IPS DF 6.9 (cell line): ENCODE data around the gene GPC5.
"Not testable (repeated sequence)": the region's sequence is repeated elsewhere in the genome, so short reads cannot be mapped to it uniquely, and the experiment has no call there.

Experiments
- DNase-seq: peaks from one replicate; pipeline ENCODE4 v3.0.0-alpha.2; 2013; ENCODE audit warnings: low read depth, low spot score
- H3K27ac ChIP-seq: one replicate; pipeline ENCODE4 v1.5.1; 2013; ENCODE audit warnings: low read length, control low read depth
- H3K27me3 ChIP-seq: 2 replicates; pipeline ENCODE4 v1.6.1; 2013; ENCODE audit warnings: mild to moderate bottlenecking, low read length; ENCODE audit not compliant: control insufficient read depth, insufficient read depth
- H3K36me3 ChIP-seq: 2 replicates; pipeline ENCODE4 v1.6.1; 2013; ENCODE audit warnings: low read length; ENCODE audit not compliant: control insufficient read depth, insufficient read depth
- H3K4me1 ChIP-seq: 2 replicates; pipeline ENCODE4 v1.6.1; 2013; ENCODE audit warnings: low read length; ENCODE audit not compliant: control insufficient read depth, insufficient read depth
- H3K4me3 ChIP-seq: 2 replicates; pipeline ENCODE4 v1.5.1; 2013; ENCODE audit warnings: mild to moderate bottlenecking, low read length
- H3K9me3 ChIP-seq: 2 replicates; pipeline ENCODE4 v1.6.1; 2013; ENCODE audit warnings: low read length, inconsistent platforms; ENCODE audit not compliant: control insufficient read depth, insufficient read depth
- WGBS: extraction: QIAGEN DNeasy Blood & Tissue Kit; methylation state at CpG from one replicate; pipeline ENCODE4 v1.1.7; 2013; ENCODE audit warnings: mixed read lengths, missing lambda C conversion rate; ENCODE audit not compliant: insufficient read length, insufficient coverage; 5-methylcytosine and 5-hydroxymethylcytosine counted together

The GPC5 gene

GRCh38 chr13:92530364-92530763 is 1131.9 kb downstream of the GPC5 start:
- Histone ChIP-seq H3K27me3 (no peaks in the 10 kb centered on the region), H3K36me3 (no peaks in the 10 kb centered on the region), H3K4me3 (no peak overlapping the region), H3K9me3 (no peaks in the 10 kb centered on the region), H3K4me1 (no peaks in the 10 kb centered on the region), H3K27ac (no peak overlapping the region)
- DNase-seq = no peak
- no CpG with 5 or more reads among the region's 3 CpGs for WGBS

- WGBS = no CpG with 5 or more reads among the region's 6 CpGs
Observed at GRCh38 chr13:92535222-92536006, 1137.0 kb downstream of the GPC5 start.

GRCh38 chr13:92537471-92537870 is 1139.0 kb downstream of the GPC5 start:
- no peak for DNase-seq
- no peak overlapping the region for H3K4me3 ChIP-seq
- H3K4me1 ChIP-seq = no peaks in the 10 kb centered on the region
- H3K36me3 ChIP-seq = no peaks in the 10 kb centered on the region
- no CpG with 5 or more reads among the region's 2 CpGs for WGBS
- H3K9me3 ChIP-seq = no peaks in the 10 kb centered on the region
- no peak overlapping the region for H3K27ac ChIP-seq
- H3K27me3 ChIP-seq = no peaks in the 10 kb centered on the region

More at GRCh38 chr13:92535222-92536006, 1137.0 kb downstream of the GPC5 start:
- Histone ChIP-seq H3K27me3 (no peaks in the 10 kb centered on the region), H3K9me3 (no peaks in the 10 kb centered on the region), H3K4me1 (no peaks in the 10 kb centered on the region), H3K36me3 (no peaks in the 10 kb centered on the region), H3K4me3 (no peak overlapping the region), H3K27ac (no peak overlapping the region)
- no peak for DNase-seq

- Histone ChIP-seq H3K4me3 (no peak overlapping the region), H3K36me3 (no peaks in the 10 kb centered on the region), H3K27me3 (no peaks in the 10 kb centered on the region), H3K27ac (no peak overlapping the region), H3K4me1 (no peaks in the 10 kb centered on the region), H3K9me3 (no peaks in the 10 kb centered on the region)
- no peak for DNase-seq
- no CpG with 5 or more reads among the region's 3 CpGs for WGBS
Observed at GRCh38 chr13:92538164-92538563, 1139.7 kb downstream of the GPC5 start.

- not testable (repeated sequence) for H3K36me3 ChIP-seq, H3K27ac ChIP-seq, H3K4me1 ChIP-seq, H3K9me3 ChIP-seq, H3K4me3 ChIP-seq, DNase-seq, H3K27me3 ChIP-seq
- no CpG with 5 or more reads among the region's 4 CpGs for WGBS
Observed at GRCh38 chr13:92539148-92539547, 1140.7 kb downstream of the GPC5 start.

- WGBS = no CpG with 5 or more reads among the region's 3 CpGs
- Histone ChIP-seq H3K9me3 (no peaks in the 10 kb centered on the region), H3K36me3 (no peaks in the 10 kb centered on the region), H3K27ac (no peak overlapping the region), H3K4me3 (no peak overlapping the region), H3K27me3 (no peaks in the 10 kb centered on the region), H3K4me1 (no peaks in the 10 kb centered on the region)
- DNase-seq = no peak
Observed at GRCh38 chr13:92547266-92547665, 1148.8 kb downstream of the GPC5 start.

- no CpG with 5 or more reads among the region's 1 CpG for WGBS
- no peak overlapping the region for H3K27ac ChIP-seq
- no peaks in the 10 kb centered on the region for H3K4me1 ChIP-seq
- no peaks in the 10 kb centered on the region for H3K27me3 ChIP-seq
- H3K4me3 ChIP-seq = no peak overlapping the region
- no peaks in the 10 kb centered on the region for H3K9me3 ChIP-seq
- no peaks in the 10 kb centered on the region for H3K36me3 ChIP-seq
- no peak for DNase-seq
Observed at GRCh38 chr13:92549276-92549675, 1150.9 kb downstream of the GPC5 start.

- Histone ChIP-seq H3K4me3 (no peak overlapping the region), H3K36me3 (no peaks in the 10 kb centered on the region), H3K9me3 (no peaks in the 10 kb centered on the region), H3K4me1 (no peaks in the 10 kb centered on the region), H3K27ac (no peak overlapping the region), H3K27me3 (no peaks in the 10 kb centered on the region)
- WGBS = no CpG with 5 or more reads among the region's 3 CpGs
- no peak for DNase-seq
Observed at GRCh38 chr13:92553470-92554114, 1155.2 kb downstream of the GPC5 start.

- H3K9me3 ChIP-seq = no peaks in the 10 kb centered on the region
- H3K27ac ChIP-seq = no peak overlapping the region
- no peak for DNase-seq
- H3K36me3 ChIP-seq = no peaks in the 10 kb centered on the region
- WGBS = no CpG with 5 or more reads among the region's 5 CpGs
- no peaks in the 10 kb centered on the region for H3K27me3 ChIP-seq
- H3K4me1 ChIP-seq = 0 out of 2 replicates have a peak, but pooled peaks cover 2% of the 10 kb centered on the region
- H3K4me3 ChIP-seq = no peak overlapping the region
Observed at GRCh38 chr13:92560883-92561282, 1162.5 kb downstream of the GPC5 start.

- H3K27ac ChIP-seq = no peak overlapping the region
- DNase-seq = no peak
- H3K36me3 ChIP-seq = no peaks in the 10 kb centered on the region
- H3K4me1 ChIP-seq = no peaks in the 10 kb centered on the region
- WGBS = no CpG with 5 or more reads among the region's 2 CpGs
- H3K27me3 ChIP-seq = no peaks in the 10 kb centered on the region
- no peaks in the 10 kb centered on the region for H3K9me3 ChIP-seq
- no peak overlapping the region for H3K4me3 ChIP-seq
Observed at GRCh38 chr13:92564942-92565341, 1166.5 kb downstream of the GPC5 start.

GRCh38 chr13:92566767-92567166 is 1168.3 kb downstream of the GPC5 start:
- H3K9me3 ChIP-seq = no peaks in the 10 kb centered on the region
- no peak for DNase-seq
- H3K4me3 ChIP-seq = no peak overlapping the region
- no peaks in the 10 kb centered on the region for H3K36me3 ChIP-seq
- H3K4me1 ChIP-seq = no peaks in the 10 kb centered on the region
- H3K27me3 ChIP-seq = no peaks in the 10 kb centered on the region
- no peak overlapping the region for H3K27ac ChIP-seq
